B cell (primary cell): Measurements from ENCODE around the gene KCNG3. TPM values are rescaled to one million over a fixed set of nuclear protein-coding genes. Genes with fewer than 3 reads are reported as not detected.

Source experiments
- ATAC-seq: fragments of 200-7000 bp; cut with Tn5 transposase; one replicate; pipeline ENCODE4 v1.10.0; 2021; ENCODE audit warnings: low read depth, mild to moderate bottlenecking, moderate number of reproducible peaks, moderate library complexity
- CTCF ChIA-PET: fragments of 350-600 bp; sonication (Branson Sonifier 250); formaldehyde crosslinking; loops from one replicate; lab custom pipeline; 2021; ENCODE audit warnings: antibody characterized with exemption, inconsistent platforms; lab: Charles Lee
- POLR2A ChIA-PET: fragments of 350-600 bp; sonication (Branson Sonifier 250); formaldehyde crosslinking; loops from one replicate; lab custom pipeline; 2021; ENCODE audit warnings: antibody characterized with exemption; lab: Charles Lee
- DNase-seq: peaks from one replicate; pipeline ENCODE4 v3.0.0; 2013
- H2AFZ ChIP-seq: 2 replicates; pipeline ENCODE4 v1.6.1; 2012; ENCODE audit warnings: mild to moderate bottlenecking, low read depth, low read length; ENCODE audit not compliant: insufficient read depth, poor library complexity, severe bottlenecking
- H3K27ac ChIP-seq, 2 donors: 1 replicate in 1 of 2; 2 replicates in 1 of 2; pipeline ENCODE4 v1.5.1; 2012 to 2013; ENCODE audit warnings: low read length in 2 of 2, mild to moderate bottlenecking in 2 of 2, moderate library complexity in 1 of 2
- H3K27me3 ChIP-seq, 4 experiments: fragments of 200-600 bp in 1 of 4; sonication (generic) in 1 of 4; replicated peaks in 1 of 4; 1 replicate in 2 of 4; 2 replicates in 2 of 4; pipeline versions ENCODE4 v1.6.1 to v1.7.0; 2013 to 2016; ENCODE audit warnings: low read length in 3 of 4, mild to moderate bottlenecking in 2 of 4, mixed read lengths in 1 of 4, moderate library complexity in 1 of 4; ENCODE audit not compliant: insufficient read depth in 4 of 4, control insufficient read depth in 3 of 4; ENCODE audit errors: control extremely low read depth in 1 of 4
- H3K36me3 ChIP-seq, 2 experiments: replicated peaks in 1 of 2; 1 replicate in 1 of 2; 2 replicates in 1 of 2; pipeline versions ENCODE4 v1.6.1 to v1.7.1; 2013; ENCODE audit warnings: low read length in 1 of 2; ENCODE audit not compliant: insufficient read depth in 2 of 2, control insufficient read depth in 1 of 2; ENCODE audit errors: control extremely low read depth in 1 of 2, extremely low read depth in 1 of 2
- H3K4me1 ChIP-seq, 2 donors: fragments of 200-600 bp in 1 of 2; sonication (generic) in 1 of 2; 1 replicate in 1 of 2; 2 replicates in 1 of 2; pipeline versions ENCODE4 v1.5.1 to v1.6.1; 2013 to 2017; ENCODE audit warnings: low read length in 2 of 2; ENCODE audit not compliant: control insufficient read depth in 2 of 2, insufficient read depth in 2 of 2
- H3K4me2 ChIP-seq: replicated peaks from 2 replicates; pipeline ENCODE3; 2012; ENCODE audit warnings: mild to moderate bottlenecking, low read depth, low read length; ENCODE audit not compliant: poor library complexity, severe bottlenecking
- H3K4me3 ChIP-seq, 5 experiments: fragments of 200-600 bp in 1 of 5; sonication (generic) in 1 of 5; 1 replicate in 3 of 5; 2 replicates in 2 of 5; pipeline versions ENCODE4 v1.5.1 to v1.7.0; 2011 to 2016; ENCODE audit warnings: low read length in 4 of 5, mild to moderate bottlenecking in 4 of 5, low read depth in 2 of 5, control low read depth in 1 of 5, moderate library complexity in 1 of 5; ENCODE audit not compliant: insufficient read depth in 1 of 5; ENCODE audit errors: control extremely low read depth in 1 of 5, extremely low read depth in 1 of 5
- H3K79me2 ChIP-seq: fragments of 200-600 bp; sonication (generic); one replicate; pipeline ENCODE4 v1.6.0; 2016; ENCODE audit warnings: low read length; ENCODE audit not compliant: control insufficient read depth, insufficient read depth
- H3K9ac ChIP-seq: fragments of 200-600 bp; sonication (generic); 2 replicates; pipeline ENCODE4 v1.6.1; 2017; ENCODE audit warnings: mild to moderate bottlenecking, low read length, moderate library complexity
- H3K9me3 ChIP-seq, 3 donors: one replicate each; pipeline versions ENCODE4 v1.6.1 to v1.7.1; 2013; ENCODE audit warnings: low read length in 2 of 3; ENCODE audit not compliant: control insufficient read depth in 2 of 3, insufficient read depth in 1 of 3; ENCODE audit errors: control extremely low read depth in 1 of 3
- H4K20me1 ChIP-seq: 2 replicates; pipeline ENCODE4 v1.6.0; 2012; ENCODE audit warnings: mild to moderate bottlenecking, low read length; ENCODE audit not compliant: insufficient read depth, control insufficient read depth, poor library complexity, severe bottlenecking
- H3K27ac Mint-ChIP-seq: one replicate; pipeline ENCODE4 v1.8.0; 2021; ENCODE audit warnings: mixed read lengths
- H3K27me3 Mint-ChIP-seq: one replicate; pipeline ENCODE4 v1.8.0; 2021; ENCODE audit warnings: mixed read lengths
- H3K4me1 Mint-ChIP-seq: one replicate; pipeline ENCODE4 v1.8.0; 2021; ENCODE audit warnings: mixed read lengths
- H3K4me3 Mint-ChIP-seq: one replicate; pipeline ENCODE4 v1.8.0; 2021; ENCODE audit warnings: mixed read lengths
- H3K9me3 Mint-ChIP-seq: one replicate; pipeline ENCODE4 v1.8.0; 2022; ENCODE audit warnings: mixed read lengths; ENCODE audit not compliant: insufficient read depth
- EZH2 ChIP-seq: IDR thresholded peaks from 2 replicates; pipeline ENCODE4 v1.6.1; 2012; ENCODE audit warnings: borderline replicate concordance, low read depth, mild to moderate bottlenecking, moderate library complexity, low read length; ENCODE audit not compliant: insufficient read depth, poor library complexity, severe bottlenecking
- WGBS: methylation state at CpG from one replicate; pipeline ENCODE4 v1.1.5; 2013; ENCODE audit warnings: missing lambda C conversion rate; ENCODE audit not compliant: insufficient coverage; 5-methylcytosine and 5-hydroxymethylcytosine counted together
- intact Hi-C: fragments of 100-400 bp; cut with micrococcal nuclease; formaldehyde crosslinking; loops from one replicate; pipeline ENCODE4 v1.10.0; 2022
- polyA plus RNA-seq: library from polyadenylated mRNA; depleted of rRNA; stranded (reverse); fragments of >200 nt; gene quantifications from 2 replicates; pipeline ENCODE4 v1.2.3, GENCODE V29; 2012
- total RNA-seq, 2 donors: library from RNA; stranded (reverse); fragments of 120-200 nt in 1 of 2; gene quantifications; 1 replicate in 1 of 2; 2 replicates in 1 of 2; pipeline versions ENCODE4 v1.2.3 to v1.2.4, GENCODE V29; 2013 to 2022
- TF ChIP-seq, protein P1 (sequence below): fragments of 200-600 bp; IDR thresholded peaks from one replicate; pipeline ENCODE4 v1.8.0; 2022; ENCODE audit warnings: antibody characterized with exemption, mild to moderate bottlenecking

Gene KCNG3
- total and polyA plus RNA-seq, 2 donors (not counting 1 experiment from before 2014, with no cell fraction given) = not detected

DNA sequence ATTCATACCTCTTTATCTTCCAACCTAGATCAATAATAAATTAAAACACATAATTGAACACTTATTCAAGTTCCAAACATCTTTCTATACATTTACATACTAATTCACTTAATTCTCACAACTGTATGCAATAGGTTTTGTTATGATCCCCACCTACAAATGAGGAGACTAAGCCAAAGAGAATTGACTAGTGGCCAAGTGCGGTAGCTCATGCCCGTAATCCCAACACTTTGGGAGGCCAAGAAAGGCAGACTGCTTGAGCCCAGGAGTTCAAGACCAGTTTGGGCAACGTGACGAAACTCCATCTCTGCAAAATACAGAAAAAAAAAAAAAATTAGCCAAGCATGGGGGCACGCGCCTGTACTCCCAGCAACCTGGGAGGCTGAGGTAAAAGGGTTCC lies 36.8 kb downstream of the KCNG3 start:
- WGBS = 96% methylated on average over 3 of the region's 6 CpGs
- no peak overlapping the region for H3K9ac ChIP-seq
- H3K27ac ChIP-seq = no peak overlapping the region
- H3K27me3 ChIP-seq = no peaks in the 10 kb centered on the region
- Mint-ChIP-seq H3K27ac (no peak overlapping the region), H3K4me1 (no peaks in the 10 kb centered on the region), H3K4me3 (no peak overlapping the region), H3K9me3 (no peaks in the 10 kb centered on the region), H3K27me3 (peaks cover 32% of the 10 kb centered on the region)
- POLR2A ChIA-PET = no interaction called here
- no peak overlapping the region for H2AFZ ChIP-seq
- H3K4me3 ChIP-seq = no peak overlapping the region
- H4K20me1 ChIP-seq = no peaks in the 10 kb centered on the region
- no peaks in the 10 kb centered on the region for H3K4me1 ChIP-seq
- ATAC-seq (no peak), DNase-seq (no peak)
- peaks cover 0 to 4% (median 0%) of the 10 kb centered on the region in 3 donors for H3K9me3 ChIP-seq
- TF ChIP-seq, protein P1, sequence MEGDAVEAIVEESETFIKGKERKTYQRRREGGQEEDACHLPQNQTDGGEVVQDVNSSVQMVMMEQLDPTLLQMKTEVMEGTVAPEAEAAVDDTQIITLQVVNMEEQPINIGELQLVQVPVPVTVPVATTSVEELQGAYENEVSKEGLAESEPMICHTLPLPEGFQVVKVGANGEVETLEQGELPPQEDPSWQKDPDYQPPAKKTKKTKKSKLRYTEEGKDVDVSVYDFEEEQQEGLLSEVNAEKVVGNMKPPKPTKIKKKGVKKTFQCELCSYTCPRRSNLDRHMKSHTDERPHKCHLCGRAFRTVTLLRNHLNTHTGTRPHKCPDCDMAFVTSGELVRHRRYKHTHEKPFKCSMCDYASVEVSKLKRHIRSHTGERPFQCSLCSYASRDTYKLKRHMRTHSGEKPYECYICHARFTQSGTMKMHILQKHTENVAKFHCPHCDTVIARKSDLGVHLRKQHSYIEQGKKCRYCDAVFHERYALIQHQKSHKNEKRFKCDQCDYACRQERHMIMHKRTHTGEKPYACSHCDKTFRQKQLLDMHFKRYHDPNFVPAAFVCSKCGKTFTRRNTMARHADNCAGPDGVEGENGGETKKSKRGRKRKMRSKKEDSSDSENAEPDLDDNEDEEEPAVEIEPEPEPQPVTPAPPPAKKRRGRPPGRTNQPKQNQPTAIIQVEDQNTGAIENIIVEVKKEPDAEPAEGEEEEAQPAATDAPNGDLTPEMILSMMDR = no peak
- TF ChIP-seq EZH2 = no peak
- H3K36me3 ChIP-seq = no peaks in the 10 kb centered on the region
- CTCF ChIA-PET = no interaction called here
- no peaks in the 10 kb centered on the region for H3K79me2 ChIP-seq
- no peak overlapping the region for H3K4me2 ChIP-seq
- intact Hi-C loops = no loop called here

DNA sequence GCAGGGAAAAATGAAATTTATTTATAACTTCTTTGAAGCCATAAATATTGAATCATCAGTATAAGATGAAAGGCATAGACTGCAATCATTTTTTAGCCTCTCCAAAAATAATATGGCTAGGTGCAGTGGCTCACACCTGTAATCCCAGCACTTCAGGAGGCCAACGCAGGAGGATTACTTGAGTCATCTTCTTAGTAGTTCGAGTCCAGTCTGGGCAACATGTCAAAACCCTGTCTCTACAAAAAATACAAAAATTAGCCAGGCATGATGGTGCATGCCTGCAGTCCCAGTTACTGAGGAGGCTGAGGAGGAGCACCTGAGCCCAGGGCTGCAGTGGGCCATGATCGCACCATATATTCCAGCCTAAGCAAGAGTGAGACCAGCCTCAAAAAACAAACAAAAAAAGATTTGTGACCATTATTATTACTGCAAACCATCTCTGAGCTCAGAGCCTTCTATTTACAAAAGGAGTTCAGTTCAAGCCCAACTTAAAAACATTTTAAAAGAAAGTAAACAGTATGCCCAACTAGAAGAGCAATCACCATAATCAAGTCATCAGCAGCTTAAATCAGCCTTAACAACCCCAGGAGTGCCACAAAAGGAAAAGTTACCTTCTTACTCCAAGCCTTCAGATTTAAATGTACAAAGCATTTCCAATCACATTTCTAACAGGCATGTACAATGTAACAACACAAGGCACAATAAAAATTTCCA lies 37.5 kb downstream of the KCNG3 start:
- intact Hi-C loops = no loop called here
- Histone ChIP-seq H3K9ac (no peak overlapping the region), H3K27ac (no peak overlapping the region), H3K36me3 (no peaks in the 10 kb centered on the region), H2AFZ (no peak overlapping the region), H3K4me2 (no peak overlapping the region), H3K4me1 (no peaks in the 10 kb centered on the region), H3K79me2 (no peaks in the 10 kb centered on the region), H4K20me1 (no peaks in the 10 kb centered on the region), H3K4me3 (no peak overlapping the region), H3K9me3 (peaks cover 0 to 4% (median 0%) of the 10 kb centered on the region in 3 donors), H3K27me3 (no peaks in the 10 kb centered on the region)
- WGBS = 100% methylated on average over 3 of the region's 3 CpGs
- DNase-seq (no peak), ATAC-seq (no peak)
- H3K4me3 Mint-ChIP-seq = no peak overlapping the region
- peaks cover 35% of the 10 kb centered on the region for H3K27me3 Mint-ChIP-seq
- no peak overlapping the region for H3K27ac Mint-ChIP-seq
- CTCF ChIA-PET = no interaction called here
- TF ChIP-seq EZH2 = no peak
- TF ChIP-seq, protein P1 = no peak
- no peaks in the 10 kb centered on the region for H3K9me3 Mint-ChIP-seq
- POLR2A ChIA-PET = no interaction called here
- H3K4me1 Mint-ChIP-seq = no peaks in the 10 kb centered on the region
